Mesodermal cell (in vitro differentiated cells): ENCODE data around the gene TNFAIP2.
"Not testable (repeated sequence)": the region's sequence is repeated elsewhere in the genome, so short reads cannot be mapped to it uniquely, and the experiment has no call there.

Experiments
- H3K27ac ChIP-seq: 2 replicates; pipeline ENCODE4 v1.7.0; 2013; ENCODE audit warnings: mild to moderate bottlenecking, low read depth, low read length, moderate library complexity; ENCODE audit not compliant: severe bottlenecking
- H3K36me3 ChIP-seq: 2 replicates; pipeline ENCODE4 v1.7.1; 2013; ENCODE audit warnings: mild to moderate bottlenecking, low read length, moderate library complexity; ENCODE audit not compliant: control insufficient read depth, insufficient read depth
- H3K4me1 ChIP-seq: one replicate; pipeline ENCODE4 v1.7.1; 2013; ENCODE audit warnings: mild to moderate bottlenecking, low read length; ENCODE audit not compliant: insufficient read depth, control insufficient read depth, poor library complexity, severe bottlenecking
- H3K4me3 ChIP-seq: 2 replicates; pipeline ENCODE4 v1.7.0; 2013; ENCODE audit warnings: low read length, control low read depth, mild to moderate bottlenecking; ENCODE audit not compliant: insufficient read depth, poor library complexity, severe bottlenecking; ENCODE audit errors: extremely low read depth
- H3K9me3 ChIP-seq: 2 replicates; pipeline ENCODE4 v1.7.1; 2013; ENCODE audit warnings: mild to moderate bottlenecking, low read length, moderate library complexity; ENCODE audit not compliant: control insufficient read depth
- WGBS, 2 experiments: methylation state at CpG; one replicate each; pipeline ENCODE4 v1.1.5; 2013; ENCODE audit warnings: missing lambda C conversion rate in 2 of 2; ENCODE audit not compliant: insufficient coverage in 2 of 2; 5-methylcytosine and 5-hydroxymethylcytosine counted together

The TNFAIP2 gene

DNA sequence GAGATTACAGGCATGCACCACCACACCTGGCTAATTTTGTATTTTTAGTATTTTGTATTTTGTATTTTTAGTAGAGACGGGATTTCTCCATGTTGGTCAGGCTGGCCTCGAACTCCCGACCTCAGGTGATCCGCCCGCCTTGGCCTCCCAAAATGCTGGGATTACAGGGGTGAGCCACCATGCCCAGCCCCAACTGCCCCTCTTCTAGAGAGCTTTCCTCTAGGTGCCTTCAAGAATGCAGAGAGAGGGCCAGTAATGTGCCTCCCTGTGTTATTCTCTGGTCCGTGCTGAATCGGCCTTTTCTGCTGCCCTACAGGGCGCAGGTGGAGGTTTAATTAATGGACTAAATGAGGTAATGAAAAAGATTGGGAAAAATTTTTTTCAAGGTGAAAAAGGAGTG, 3.7 kb upstream of the TNFAIP2 start:
- not testable (repeated sequence) for H3K4me3 ChIP-seq, H3K36me3 ChIP-seq, H3K9me3 ChIP-seq, H3K27ac ChIP-seq
- 94 to 97% methylated on average over 8 of the region's 8 CpGs for WGBS, 2 experiments
- peaks cover 32% of the 10 kb centered on the region for H3K4me1 ChIP-seq

DNA sequence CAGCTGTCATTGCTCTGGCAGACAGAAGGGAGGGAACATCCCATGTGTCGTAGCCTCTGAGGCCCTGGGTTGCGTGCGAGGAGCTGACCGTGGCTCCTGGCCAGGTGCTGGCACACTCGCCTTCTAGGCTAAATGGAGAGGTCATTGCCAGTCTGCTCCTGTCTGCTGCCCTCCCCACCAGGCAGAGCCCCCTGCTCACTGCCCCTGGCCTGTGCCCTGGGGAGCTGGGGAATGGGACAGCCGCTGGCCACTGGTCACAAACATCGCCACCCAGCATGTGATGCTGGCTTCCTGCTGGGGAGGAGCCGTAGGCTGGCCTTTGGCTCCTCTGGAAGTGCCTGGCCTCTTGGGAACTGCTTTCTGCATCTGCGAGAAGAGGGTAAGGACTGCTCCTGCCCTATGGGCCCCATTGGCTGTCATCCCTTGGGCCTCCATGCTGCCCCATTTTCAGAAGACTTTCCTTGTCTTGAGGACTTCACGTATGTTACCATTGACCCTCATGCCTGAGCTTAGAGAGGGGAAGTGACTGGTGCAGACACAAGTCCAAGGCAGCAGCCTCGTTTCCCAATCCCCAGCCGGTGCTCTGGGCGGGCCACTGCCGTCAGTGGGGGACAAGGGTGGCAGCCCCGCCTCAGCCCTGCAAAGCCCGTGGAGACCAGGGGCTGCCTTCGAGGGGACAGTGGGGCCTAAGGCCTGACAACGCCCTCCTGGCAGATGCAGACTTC, 2.0 kb upstream of the TNFAIP2 start:
- peak overlapping the region; percentile 16 for H3K27ac ChIP-seq
- peaks cover 10% of the 10 kb centered on the region for H3K36me3 ChIP-seq
- no peak overlapping the region for H3K4me3 ChIP-seq
- no peaks in the 10 kb centered on the region for H3K9me3 ChIP-seq
- H3K4me1 ChIP-seq, result peaks cover 32% of the 10 kb centered on the region
- 55 to 59% methylated on average over 10 to 16 of the region's 18 CpGs for WGBS, 2 experiments

DNA sequence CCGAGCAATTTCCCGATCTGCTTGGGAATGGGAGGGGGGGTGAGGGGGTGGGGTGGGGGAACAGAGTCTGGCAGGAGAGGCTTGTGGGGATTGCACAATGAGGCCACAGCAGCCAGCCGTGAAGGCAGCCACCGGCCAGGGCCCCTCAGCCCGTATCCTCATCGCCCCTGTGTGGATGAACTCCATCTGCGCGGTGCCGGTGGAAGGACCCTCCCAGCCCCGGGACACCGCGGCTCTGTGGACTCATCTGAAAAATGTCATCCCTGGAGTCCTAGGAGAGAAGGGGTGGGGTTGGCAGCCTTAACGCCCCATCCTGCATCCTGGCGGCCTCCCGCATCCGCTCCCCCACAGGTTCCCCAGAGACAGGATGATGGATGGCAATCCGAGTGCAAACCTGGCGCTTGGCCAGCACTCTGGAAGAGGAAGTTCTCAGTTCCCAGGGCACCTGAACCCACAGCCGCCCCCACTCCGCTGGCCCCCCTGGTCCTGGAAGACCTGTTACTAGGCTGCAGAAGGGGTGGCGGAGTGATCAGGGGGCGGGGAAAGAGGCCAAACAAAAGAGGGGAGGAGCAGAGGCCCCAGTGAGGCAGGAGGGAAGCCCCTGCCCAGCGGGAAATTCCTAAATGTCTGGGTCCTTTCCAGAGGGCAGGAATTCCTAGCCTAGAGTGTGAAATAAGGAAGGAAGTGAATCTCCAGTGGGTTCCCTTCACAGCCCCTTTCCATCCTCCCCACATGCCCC, 1.2 kb upstream of the TNFAIP2 start:
- H3K4me3 ChIP-seq, result peak overlapping the region; percentile 8
- H3K4me1 ChIP-seq, result peaks cover 32% of the 10 kb centered on the region
- peak overlapping the region; percentile 79 for H3K27ac ChIP-seq
- H3K9me3 ChIP-seq, result no peaks in the 10 kb centered on the region
- 10 to 15% methylated on average over 18 to 21 of the region's 23 CpGs for WGBS, 2 experiments
- peaks cover 11% of the 10 kb centered on the region for H3K36me3 ChIP-seq

DNA sequence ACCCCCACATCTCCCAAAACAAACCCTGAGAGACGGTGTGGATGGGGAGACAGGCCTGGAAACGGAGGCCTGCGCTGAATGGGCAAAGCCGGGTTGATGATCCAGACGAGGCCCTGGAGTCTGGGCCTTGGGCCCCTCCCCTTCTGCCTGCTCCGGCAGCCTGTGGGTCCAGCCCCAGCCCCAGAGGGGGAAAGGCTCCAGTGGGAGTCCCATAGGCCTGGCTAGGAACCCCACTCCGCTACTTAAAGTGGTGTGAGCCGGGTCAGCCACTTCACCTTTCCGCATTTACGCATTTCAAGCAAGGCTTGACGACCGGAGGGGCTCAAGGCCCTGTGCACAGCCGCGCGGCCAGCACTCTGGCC, 695 bp upstream of the TNFAIP2 start:
- Histone ChIP-seq H3K4me1 (peaks cover 32% of the 10 kb centered on the region), H3K9me3 (no peaks in the 10 kb centered on the region), H3K27ac (peak overlapping the region; percentile 79), H3K4me3 (peak overlapping the region; percentile 48), H3K36me3 (peaks cover 14% of the 10 kb centered on the region)
- 12 to 13% methylated on average over 13 to 14 of the region's 15 CpGs for WGBS, 2 experiments

DNA sequence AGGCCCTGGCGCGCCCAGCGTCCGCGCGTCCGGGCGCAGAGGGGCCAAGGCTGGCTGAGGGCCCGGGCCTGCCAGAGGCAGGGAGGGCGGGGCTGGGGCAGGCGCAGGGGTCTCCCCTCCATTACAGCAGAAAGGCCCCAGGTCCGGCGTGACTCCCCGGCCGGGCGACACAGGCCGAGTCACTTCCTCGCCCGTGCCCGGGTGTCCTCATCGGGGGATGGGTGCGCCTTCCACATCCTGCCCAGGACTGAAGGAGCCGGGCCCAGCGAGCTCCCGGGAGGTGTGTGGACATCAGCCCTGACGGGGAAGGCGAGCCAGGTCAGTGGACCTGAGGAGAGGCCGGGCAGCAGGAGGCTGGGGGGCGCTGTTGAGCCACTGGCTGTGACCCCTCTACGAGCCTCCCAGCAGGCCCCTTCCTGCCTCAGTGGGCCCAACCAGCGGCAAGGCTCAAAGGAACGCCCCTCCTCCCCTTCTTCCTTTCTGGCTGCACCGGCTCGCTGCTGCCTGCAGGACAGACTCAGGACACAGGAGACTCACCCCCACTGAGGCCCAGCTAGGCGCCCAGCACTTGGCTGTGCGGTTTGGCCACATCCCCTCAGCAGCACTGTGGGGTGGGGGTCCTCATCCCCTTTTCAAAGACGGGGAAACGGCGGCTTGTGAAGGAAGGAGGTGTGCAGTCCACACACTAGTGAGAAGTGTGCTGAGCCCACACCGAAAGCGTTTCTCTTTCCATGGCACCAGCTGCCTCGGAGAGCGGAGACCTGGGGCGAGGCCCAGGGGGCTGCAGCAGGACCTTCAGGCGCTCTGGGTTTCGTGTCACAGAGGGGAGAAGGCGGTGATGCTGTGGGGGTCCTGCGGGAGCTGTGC, 606 bp downstream of the TNFAIP2 start:
- peaks cover 19% of the 10 kb centered on the region for H3K36me3 ChIP-seq
- no peaks in the 10 kb centered on the region for H3K9me3 ChIP-seq
- peak overlapping the region; percentile 49 for H3K27ac ChIP-seq
- peak overlapping the region; percentile 48 for H3K4me3 ChIP-seq
- H3K4me1 ChIP-seq, result peaks cover 34% of the 10 kb centered on the region
- 24 to 28% methylated on average over 32 to 46 of the region's 48 CpGs for WGBS, 2 experiments

DNA sequence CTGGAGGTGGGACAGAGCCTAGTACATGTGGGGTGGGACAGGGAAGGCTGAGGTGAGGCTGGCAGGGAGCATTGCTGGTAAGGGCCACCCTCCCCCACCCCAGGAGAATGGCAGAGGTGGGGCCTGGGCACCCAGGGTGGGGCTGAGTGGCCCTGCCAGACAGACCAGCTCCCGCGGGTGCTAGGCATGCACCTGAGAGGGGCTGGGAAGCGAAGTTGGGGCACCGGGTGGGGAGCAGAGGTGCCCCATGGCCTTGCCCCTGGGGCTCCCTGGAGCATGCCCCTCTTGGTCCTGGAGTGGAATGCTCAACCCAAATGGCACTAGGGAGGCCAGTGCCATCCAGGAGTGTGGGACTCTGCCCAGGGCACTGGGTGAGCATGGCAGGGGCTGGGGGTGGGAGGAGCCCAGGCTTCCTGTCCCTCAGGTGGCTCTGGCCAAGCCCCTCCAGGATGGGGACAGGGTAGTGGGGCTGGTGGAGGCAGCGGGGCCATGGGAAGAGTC, 1.3 kb downstream of the TNFAIP2 start:
- no peaks in the 10 kb centered on the region for H3K9me3 ChIP-seq
- no peak overlapping the region for H3K27ac ChIP-seq
- H3K4me1 ChIP-seq, result peaks cover 30% of the 10 kb centered on the region
- H3K4me3 ChIP-seq, result peak overlapping the region; percentile 48
- 92 to 96% methylated on average over 5 of the region's 5 CpGs for WGBS, 2 experiments
- H3K36me3 ChIP-seq, result peaks cover 23% of the 10 kb centered on the region

DNA sequence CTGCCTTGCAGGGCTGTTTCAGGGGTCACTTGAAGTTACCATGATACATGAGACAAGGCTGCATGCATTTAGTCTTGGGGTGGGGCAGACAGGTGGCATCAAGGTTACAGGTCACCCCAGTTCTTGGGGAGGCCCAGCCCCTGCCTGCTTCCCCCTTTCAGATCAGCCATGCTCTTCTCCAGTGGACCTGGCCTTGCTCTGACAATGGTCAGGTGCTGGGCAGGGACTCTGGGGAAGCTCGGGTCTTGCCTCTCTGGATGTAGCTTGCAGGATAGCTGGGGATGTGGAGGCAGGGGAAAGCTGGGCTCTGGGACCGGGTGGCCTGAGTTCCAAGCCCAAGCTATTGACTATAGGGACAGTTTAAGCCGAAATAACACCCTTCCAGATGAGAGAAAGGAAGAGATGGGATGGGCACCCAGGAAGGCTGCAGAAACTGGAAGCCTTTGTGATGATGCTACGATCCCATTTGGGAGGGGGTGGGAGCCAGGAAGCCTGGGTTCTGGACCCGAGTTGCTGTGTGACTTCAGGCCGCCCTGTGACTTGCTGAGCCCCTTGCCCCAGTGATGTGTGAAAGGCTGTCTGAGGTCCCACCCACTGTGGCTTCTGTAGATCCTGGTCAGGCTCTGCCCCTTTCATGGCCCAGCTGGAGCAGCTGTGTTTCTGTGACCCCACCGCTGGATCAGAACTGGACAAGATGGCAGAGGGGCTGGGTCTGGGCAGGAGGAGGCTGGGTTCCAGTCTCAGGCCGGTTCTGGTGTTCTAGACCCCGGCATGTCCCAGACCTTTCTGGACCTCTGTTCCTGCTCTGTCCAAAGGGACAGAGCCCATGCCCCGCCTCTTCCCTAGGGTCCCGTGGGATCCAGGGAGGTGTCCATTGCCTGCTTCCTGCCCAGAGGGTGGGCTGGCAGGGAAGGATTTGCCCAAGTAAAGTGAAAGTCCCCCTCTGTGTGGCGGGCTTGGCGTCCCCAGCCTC, 2.1 kb downstream of the TNFAIP2 start:
- no peak overlapping the region for H3K4me3 ChIP-seq
- H3K27ac ChIP-seq, result no peak overlapping the region
- no peaks in the 10 kb centered on the region for H3K9me3 ChIP-seq
- peaks cover 30% of the 10 kb centered on the region for H3K36me3 ChIP-seq
- H3K4me1 ChIP-seq, result peaks cover 30% of the 10 kb centered on the region
- WGBS, 2 experiments, result 95 to 99% methylated on average over 10 to 11 of the region's 13 CpGs

DNA sequence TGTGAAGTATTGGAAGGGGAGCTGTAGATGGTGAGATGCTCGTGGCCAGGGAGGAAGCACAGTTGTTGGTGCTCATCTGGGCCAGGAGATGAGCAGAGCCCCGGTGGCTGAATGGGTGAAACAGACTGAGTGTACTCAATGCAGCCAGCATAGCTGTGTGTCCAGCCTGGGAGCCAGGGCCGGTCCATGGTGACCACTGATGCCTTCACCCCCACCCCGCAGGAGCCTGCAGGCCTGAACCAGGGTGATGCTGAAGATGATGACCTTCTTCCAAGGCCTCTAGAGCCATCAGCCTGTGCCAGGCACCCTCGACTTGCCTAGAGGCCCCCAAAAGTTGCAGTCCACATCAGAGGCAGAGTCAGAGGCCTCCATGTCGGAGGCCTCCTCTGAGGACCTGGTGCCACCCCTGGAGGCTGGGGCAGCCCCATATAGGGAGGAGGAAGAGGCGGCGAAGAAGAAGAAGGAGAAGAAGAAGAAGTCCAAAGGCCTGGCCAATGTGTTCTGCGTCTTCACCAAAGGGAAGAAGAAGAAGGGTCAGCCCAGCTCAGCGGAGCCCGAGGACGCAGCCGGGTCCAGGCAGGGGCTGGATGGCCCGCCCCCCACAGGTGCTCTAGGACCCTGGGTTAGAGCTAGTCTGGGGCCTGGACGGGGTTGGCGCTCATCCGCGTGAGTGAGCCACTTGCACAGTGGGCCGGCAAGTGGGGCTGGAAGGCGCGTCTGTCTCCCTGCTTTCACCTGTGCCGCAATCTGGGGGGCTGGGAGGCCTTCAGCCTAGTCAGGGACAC, 3.0 kb downstream of the TNFAIP2 start:
- WGBS, 2 experiments, result 95 to 96% methylated on average over 18 to 22 of the region's 22 CpGs
- no peak overlapping the region for H3K27ac ChIP-seq
- H3K4me1 ChIP-seq, result peaks cover 26% of the 10 kb centered on the region
- peaks cover 39% of the 10 kb centered on the region for H3K36me3 ChIP-seq
- no peaks in the 10 kb centered on the region for H3K9me3 ChIP-seq
- no peak overlapping the region for H3K4me3 ChIP-seq

DNA sequence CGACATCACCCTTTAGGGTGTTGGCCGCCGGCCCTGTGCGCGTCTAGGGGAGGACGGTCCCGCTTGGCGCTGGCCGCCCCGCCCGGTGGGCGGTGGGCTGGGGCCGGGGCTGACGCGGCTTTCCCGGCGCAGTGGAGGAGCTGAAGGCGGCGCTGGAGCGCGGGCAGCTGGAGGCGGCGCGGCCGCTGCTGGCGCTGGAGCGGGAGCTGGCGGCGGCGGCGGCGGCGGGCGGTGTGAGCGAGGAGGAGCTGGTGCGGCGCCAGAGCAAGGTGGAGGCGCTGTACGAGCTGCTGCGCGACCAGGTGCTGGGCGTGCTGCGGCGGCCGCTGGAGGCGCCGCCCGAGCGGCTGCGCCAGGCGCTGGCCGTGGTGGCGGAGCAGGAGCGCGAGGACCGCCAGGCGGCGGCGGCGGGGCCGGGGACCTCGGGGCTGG, 3.6 kb downstream of the TNFAIP2 start:
- Histone ChIP-seq H3K9me3 (no peaks in the 10 kb centered on the region), H3K4me1 (peaks cover 22% of the 10 kb centered on the region), H3K27ac (no peak overlapping the region), H3K36me3 (peaks cover 44% of the 10 kb centered on the region), H3K4me3 (no peak overlapping the region)
- WGBS, 2 experiments, result 95 to 96% methylated on average over 50 to 62 of the region's 62 CpGs
